HepG2 (cell line): Measurements from ENCODE around the gene RUVBL2. TPM values are rescaled to one million over a fixed set of nuclear protein-coding genes. Genes with fewer than 3 reads are reported as not detected.

Experiments used
- ATAC-seq: fragments of 200-7000 bp; cut with Tn5 transposase; 3 replicates; pipeline ENCODE4 v1.9.1; 2020; ENCODE audit warnings: mild to moderate bottlenecking, moderate library complexity
- BruUV-seq: library from RNA; stranded (reverse); fragments of 400-500 nt; replicated peaks from 2 replicates; lab custom pipeline; 2021; lab: Mats Ljungman, UMichigan
- CTCF ChIA-PET: fragments of 300-600 bp; formaldehyde crosslinking; extraction: SDS; loops from one replicate; lab custom pipeline; 2021; ENCODE audit warnings: low total read pairs, inconsistent platforms, low intra/inter-chr PET ratio; lab: Yijun Ruan, JAX
- POLR2A ChIA-PET: fragments of 350-600 bp; sonication (Branson Sonifier 250); formaldehyde crosslinking; loops from one replicate; lab custom pipeline; 2020; ENCODE audit warnings: antibody characterized with exemption, inconsistent platforms; lab: Yijun Ruan, JAX
- DNase-seq: peaks from one replicate; pipeline ENCODE4 v3.0.0-alpha.2; 2015; ENCODE audit warnings: low spot score
- FAIRE-seq: peaks from 3 replicates; lab custom pipeline; 2011; peaks lifted over from hg19 to GRCh38; lab: Jason Lieb, UNC
- H2AFZ ChIP-seq: one replicate; pipeline ENCODE4 v1.6.1; 2011; ENCODE audit warnings: low read length, inconsistent platforms
- H3K27ac ChIP-seq: fragments of 300-600 bp; 3 replicates; pipeline ENCODE4 v1.8.0; 2011; ENCODE audit warnings: mixed run types, mild to moderate bottlenecking, mixed read lengths, low read length, inconsistent platforms; ENCODE audit not compliant: insufficient read depth; ENCODE audit errors: extremely low read length
- H3K27me3 ChIP-seq, 2 experiments: fragments of 200-600 bp in 1 of 2; 2 replicates in 1 of 2; 3 replicates in 1 of 2; pipeline versions ENCODE4 v1.6.0 to v1.8.0; 2011; ENCODE audit warnings: low read length in 2 of 2, mild to moderate bottlenecking in 2 of 2, moderate library complexity in 2 of 2, inconsistent platforms in 1 of 2; ENCODE audit not compliant: insufficient read depth in 2 of 2, control insufficient read depth in 1 of 2
- H3K36me3 ChIP-seq, 2 experiments: fragments of 200-600 bp in 1 of 2; replicated peaks in 1 of 2; 2 replicates in 1 of 2; 3 replicates in 1 of 2; pipeline versions ENCODE4 v1.5.1 to v1.8.0; 2011; ENCODE audit warnings: low read length in 2 of 2, inconsistent platforms in 1 of 2; ENCODE audit not compliant: insufficient read depth in 2 of 2, control insufficient read depth in 1 of 2
- H3K4me1 ChIP-seq: 2 replicates; pipeline ENCODE4 v1.5.1; 2012; ENCODE audit warnings: low read length, inconsistent platforms; ENCODE audit not compliant: insufficient read depth
- H3K4me2 ChIP-seq: 2 replicates; pipeline ENCODE4 v1.6.0; 2011; ENCODE audit warnings: low read depth, low read length, inconsistent platforms
- H3K4me3 ChIP-seq, 3 experiments: fragments of 200-600 bp in 1 of 3; sonication (generic), shearing (Covaris generic) in 1 of 3; replicated peaks in 1 of 3; 2 replicates each; pipeline ENCODE4 v1.5.1; 2011 to 2016; ENCODE audit warnings: low read length in 3 of 3, inconsistent platforms in 2 of 3, low read depth in 2 of 3, mild to moderate bottlenecking in 2 of 3, control low read depth in 1 of 3, mixed read lengths in 1 of 3; ENCODE audit not compliant: insufficient read depth in 1 of 3
- H3K79me2 ChIP-seq: one replicate; pipeline ENCODE4 v1.6.1; 2011; ENCODE audit warnings: low read length, inconsistent platforms; ENCODE audit not compliant: insufficient read depth
- H3K9ac ChIP-seq: 2 replicates; pipeline ENCODE4 v1.6.0; 2011; ENCODE audit warnings: mild to moderate bottlenecking, low read depth, low read length, inconsistent platforms; ENCODE audit not compliant: insufficient read depth
- H3K9me3 ChIP-seq: 2 replicates; pipeline ENCODE4 v1.5.1; 2012; ENCODE audit warnings: mild to moderate bottlenecking, low read length
- H4K20me1 ChIP-seq: 2 replicates; pipeline ENCODE4 v1.6.0; 2011; ENCODE audit warnings: inconsistent platforms, mild to moderate bottlenecking, low read length, moderate library complexity; ENCODE audit not compliant: insufficient read depth
- FOXP1 ChIP-seq, 2 experiments: fragments of 450-650 bp in 1 of 2; IDR thresholded peaks; 2 replicates each; pipeline ENCODE4 v1.6.1; 2017 to 2018; ENCODE audit warnings: antibody characterized with exemption in 1 of 2
- IRX3 ChIP-seq: sonication (generic); formaldehyde crosslinking; IDR thresholded peaks from 2 replicates; pipeline ENCODE4 v1.8.1; 2023; ENCODE audit warnings: mild to moderate bottlenecking, low read depth, missing genetic modification reagents, borderline replicate concordance
- JUND ChIP-seq: sonication (generic); formaldehyde crosslinking; IDR thresholded peaks from 2 replicates; pipeline ENCODE4 v1.8.0; 2022; ENCODE audit warnings: mild to moderate bottlenecking, missing genetic modification reagents
- MZF1 ChIP-seq: sonication (generic); formaldehyde crosslinking; IDR thresholded peaks from 2 replicates; pipeline ENCODE4 v1.8.1; 2023; ENCODE audit warnings: mild to moderate bottlenecking, missing genetic modification reagents, borderline replicate concordance
- SATB2 ChIP-seq: sonication (generic); formaldehyde crosslinking; IDR thresholded peaks from 2 replicates; pipeline ENCODE4 v1.5.0; 2020; ENCODE audit warnings: missing genetic modification reagents
- THAP11 ChIP-seq: IDR thresholded peaks from 2 replicates; pipeline ENCODE4 v1.6.1; 2016; ENCODE audit warnings: missing biosample characterization, missing genetic modification reagents
- U2AF2 ChIP-seq: fragments of 200-400 bp; formaldehyde crosslinking; IDR thresholded peaks from 2 replicates; pipeline ENCODE4 v1.6.1; 2017; ENCODE audit warnings: low read depth, mild to moderate bottlenecking, low read length
- ZFAT ChIP-seq: sonication (generic); formaldehyde crosslinking; conservative IDR thresholded peaks from 2 replicates; pipeline ENCODE4 v1.8.1; 2023; ENCODE audit warnings: missing genetic modification reagents, inconsistent platforms
- ZMYM2 ChIP-seq: sonication (generic); formaldehyde crosslinking; IDR thresholded peaks from 2 replicates; pipeline ENCODE4 v1.8.0; 2022; ENCODE audit warnings: mild to moderate bottlenecking, missing genetic modification reagents
- ZNF367 ChIP-seq: sonication (generic); formaldehyde crosslinking; IDR thresholded peaks from 2 replicates; pipeline ENCODE4 v1.4.0; 2020; ENCODE audit warnings: missing genetic modification reagents, borderline replicate concordance
- ZNF432 ChIP-seq: sonication (generic); formaldehyde crosslinking; IDR thresholded peaks from 2 replicates; pipeline ENCODE4 v1.5.0; 2020; ENCODE audit warnings: missing genetic modification reagents, mild to moderate bottlenecking, borderline replicate concordance
- ZNF7 ChIP-seq: IDR thresholded peaks from 2 replicates; pipeline ENCODE4 v1.6.1; 2016; ENCODE audit warnings: missing biosample characterization, missing genetic modification reagents
- WGBS: methylation state at CpG from one replicate; pipeline ENCODE4 v1.1.6; 2017; ENCODE audit warnings: low lambda C conversion rate; 5-methylcytosine and 5-hydroxymethylcytosine counted together
- in situ Hi-C: cut with HindIII; loops from 2 replicates; pipeline ENCODE4 v1.10.0; 2017; ENCODE audit warnings: low pct_unique_long_range_greater_than_20kb; ENCODE audit not compliant: extremely low pct_ligation_motif_present
- intact Hi-C: fragments of 100-400 bp; cut with micrococcal nuclease; formaldehyde crosslinking; loops from one replicate; pipeline ENCODE4 v1.10.0; 2022; ENCODE audit not compliant: unreplicated experiment
- polyA plus RNA-seq, 8 experiments: library from polyadenylated mRNA; depleted of rRNA in 3 of 8; stranded (reverse) in 7 of 8; unstranded in 1 of 8; fragments of >200 nt; fragmentation: Illumina TruSeq in 4 of 8; extraction: Trizol in 4 of 8; gene quantifications; 2 replicates each; pipeline versions ENCODE4 v1.2.1 to v1.2.3, GENCODE V29; 2011 to 2016; ENCODE audit warnings: low read depth in 4 of 8, missing spikeins in 1 of 8, mixed read lengths in 1 of 8; ENCODE audit not compliant: insufficient read depth in 1 of 8
- total RNA-seq, 5 experiments: library from RNA; depleted of rRNA; stranded (reverse); fragments of >200 nt; fragmentation: Illumina TruSeq; extraction: Trizol; gene quantifications; 2 replicates each; pipeline ENCODE4 v1.2.3, GENCODE V29; 2016; ENCODE audit warnings: low read depth in 1 of 5
- TF ChIP-seq, protein P1 (sequence below): sonication (generic); formaldehyde crosslinking; IDR thresholded peaks from 2 replicates; pipeline ENCODE4 v1.4.0; 2020; ENCODE audit warnings: missing genetic modification reagents, mild to moderate bottlenecking, borderline replicate concordance
- TF ChIP-seq, protein P2 (sequence below): sonication (generic); formaldehyde crosslinking; IDR thresholded peaks from 2 replicates; pipeline ENCODE4 v1.5.1; 2020; ENCODE audit warnings: missing genetic modification reagents, mild to moderate bottlenecking, borderline replicate concordance
- TF ChIP-seq, protein P3 (sequence below): sonication (generic); formaldehyde crosslinking; IDR thresholded peaks from 2 replicates; pipeline ENCODE4 v1.4.0; 2020; ENCODE audit warnings: missing genetic modification reagents
- TF ChIP-seq, protein P4 (sequence below): sonication (generic); formaldehyde crosslinking; IDR thresholded peaks from 2 replicates; pipeline ENCODE4 v1.4.0; 2020; ENCODE audit warnings: missing genetic modification reagents
- TF ChIP-seq, protein P5 (sequence below): fragments of 450-650 bp; IDR thresholded peaks from 2 replicates; pipeline ENCODE4 v1.6.1; 2016

The RUVBL2 gene
- total and polyA plus RNA-seq, 2 of the 13 experiments (the other 11 are each of a cell fraction or from before 2014, with no cell fraction given), result 120 to 122 TPM

DNA sequence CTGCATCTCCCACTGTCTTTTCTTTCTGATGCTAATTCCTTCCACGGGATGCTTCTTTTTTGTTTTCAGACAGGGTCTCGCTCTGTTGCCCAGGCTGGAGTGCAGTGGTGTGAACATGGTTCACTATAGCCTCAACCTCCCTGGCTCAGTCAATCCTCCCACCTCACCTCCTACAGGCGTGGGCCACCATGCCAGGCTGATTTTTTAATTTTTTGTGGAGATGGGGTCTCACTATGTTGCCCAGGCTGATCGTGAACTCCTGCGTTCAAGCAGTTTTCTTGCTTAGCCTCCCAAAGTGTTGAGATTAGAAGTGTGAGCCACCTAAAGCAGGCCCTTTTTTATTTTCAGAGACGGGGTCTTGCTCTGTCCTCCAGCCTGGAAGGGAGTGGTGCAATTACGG, 5.4 kb upstream of the RUVBL2 start:
- Histone ChIP-seq H3K4me1 (peaks cover 23% of the 10 kb centered on the region), H3K9ac (no peak overlapping the region), H2AFZ (no peak overlapping the region), H3K4me2 (no peak overlapping the region), H3K4me3 (no peak overlapping the region), H3K27me3 (no peaks in the 10 kb centered on the region; a peak in 1 of 5 replicates), H3K36me3 (peaks cover 13 to 40% of the 10 kb centered on the region in 2 experiments; a peak in 4 of 5 replicates), H4K20me1 (no peaks in the 10 kb centered on the region), H3K27ac (no peak overlapping the region), H3K9me3 (no peaks in the 10 kb centered on the region), H3K79me2 (peaks cover 28% of the 10 kb centered on the region)
- no peak for ATAC-seq
- in situ Hi-C loops (no loop called here), intact Hi-C loops (no loop called here)
- no peak for FAIRE-seq
- ChIA-PET POLR2A (no interaction called here), CTCF (no interaction called here)
- no peak for DNase-seq
- WGBS, result 95% methylated on average over 7 of the region's 7 CpGs
- no TSS peak for BruUV-seq
- TF ChIP-seq, protein P1, sequence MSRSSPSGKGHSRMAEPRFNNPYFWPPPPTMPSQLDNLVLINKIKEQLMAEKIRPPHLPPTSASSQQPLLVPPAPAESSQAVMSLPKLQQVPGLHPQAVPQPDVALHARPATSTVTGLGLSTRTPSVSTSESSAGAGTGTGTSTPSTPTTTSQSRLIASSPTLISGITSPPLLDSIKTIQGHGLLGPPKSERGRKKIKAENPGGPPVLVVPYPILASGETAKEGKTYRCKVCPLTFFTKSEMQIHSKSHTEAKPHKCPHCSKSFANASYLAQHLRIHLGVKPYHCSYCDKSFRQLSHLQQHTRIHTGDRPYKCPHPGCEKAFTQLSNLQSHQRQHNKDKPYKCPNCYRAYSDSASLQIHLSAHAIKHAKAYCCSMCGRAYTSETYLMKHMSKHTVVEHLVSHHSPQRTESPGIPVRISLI (CRISPR knock-in tag), result no peak
- TF ChIP-seq ZNF367 (CRISPR knock-in tag), result no peak
- TF ChIP-seq, protein P2, sequence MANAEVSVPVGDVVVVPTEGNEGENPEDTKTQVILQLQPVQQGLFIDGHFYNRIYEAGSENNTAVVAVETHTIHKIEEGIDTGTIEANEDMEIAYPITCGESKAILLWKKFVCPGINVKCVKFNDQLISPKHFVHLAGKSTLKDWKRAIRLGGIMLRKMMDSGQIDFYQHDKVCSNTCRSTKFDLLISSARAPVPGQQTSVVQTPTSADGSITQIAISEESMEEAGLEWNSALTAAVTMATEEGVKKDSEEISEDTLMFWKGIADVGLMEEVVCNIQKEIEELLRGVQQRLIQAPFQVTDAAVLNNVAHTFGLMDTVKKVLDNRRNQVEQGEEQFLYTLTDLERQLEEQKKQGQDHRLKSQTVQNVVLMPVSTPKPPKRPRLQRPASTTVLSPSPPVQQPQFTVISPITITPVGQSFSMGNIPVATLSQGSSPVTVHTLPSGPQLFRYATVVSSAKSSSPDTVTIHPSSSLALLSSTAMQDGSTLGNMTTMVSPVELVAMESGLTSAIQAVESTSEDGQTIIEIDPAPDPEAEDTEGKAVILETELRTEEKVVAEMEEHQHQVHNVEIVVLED (CRISPR knock-in tag), result no peak
- TF ChIP-seq MZF1 (CRISPR knock-in tag), result no peak
- TF ChIP-seq IRX3 (CRISPR knock-in tag), result no peak
- no peak for TF ChIP-seq ZFAT (CRISPR knock-in tag)
- TF ChIP-seq JUND (CRISPR knock-in tag), result no peak
- no peak for TF ChIP-seq FOXP1 (IDR thresholded peaks at IDR 0.05)
- no peak for TF ChIP-seq FOXP1 (CRISPR knock-in tag; IDR thresholded peaks at IDR 0.05)
- TF ChIP-seq, protein P3, sequence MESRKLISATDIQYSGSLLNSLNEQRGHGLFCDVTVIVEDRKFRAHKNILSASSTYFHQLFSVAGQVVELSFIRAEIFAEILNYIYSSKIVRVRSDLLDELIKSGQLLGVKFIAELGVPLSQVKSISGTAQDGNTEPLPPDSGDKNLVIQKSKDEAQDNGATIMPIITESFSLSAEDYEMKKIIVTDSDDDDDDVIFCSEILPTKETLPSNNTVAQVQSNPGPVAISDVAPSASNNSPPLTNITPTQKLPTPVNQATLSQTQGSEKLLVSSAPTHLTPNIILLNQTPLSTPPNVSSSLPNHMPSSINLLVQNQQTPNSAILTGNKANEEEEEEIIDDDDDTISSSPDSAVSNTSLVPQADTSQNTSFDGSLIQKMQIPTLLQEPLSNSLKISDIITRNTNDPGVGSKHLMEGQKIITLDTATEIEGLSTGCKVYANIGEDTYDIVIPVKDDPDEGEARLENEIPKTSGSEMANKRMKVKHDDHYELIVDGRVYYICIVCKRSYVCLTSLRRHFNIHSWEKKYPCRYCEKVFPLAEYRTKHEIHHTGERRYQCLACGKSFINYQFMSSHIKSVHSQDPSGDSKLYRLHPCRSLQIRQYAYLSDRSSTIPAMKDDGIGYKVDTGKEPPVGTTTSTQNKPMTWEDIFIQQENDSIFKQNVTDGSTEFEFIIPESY (CRISPR knock-in tag), result no peak
- TF ChIP-seq ZMYM2 (CRISPR knock-in tag), result no peak
- TF ChIP-seq U2AF2, result no peak
- no peak for TF ChIP-seq ZNF432 (CRISPR knock-in tag)
- no peak for TF ChIP-seq ZNF7
- no peak for TF ChIP-seq THAP11 (CRISPR knock-in tag)
- TF ChIP-seq, protein P4, sequence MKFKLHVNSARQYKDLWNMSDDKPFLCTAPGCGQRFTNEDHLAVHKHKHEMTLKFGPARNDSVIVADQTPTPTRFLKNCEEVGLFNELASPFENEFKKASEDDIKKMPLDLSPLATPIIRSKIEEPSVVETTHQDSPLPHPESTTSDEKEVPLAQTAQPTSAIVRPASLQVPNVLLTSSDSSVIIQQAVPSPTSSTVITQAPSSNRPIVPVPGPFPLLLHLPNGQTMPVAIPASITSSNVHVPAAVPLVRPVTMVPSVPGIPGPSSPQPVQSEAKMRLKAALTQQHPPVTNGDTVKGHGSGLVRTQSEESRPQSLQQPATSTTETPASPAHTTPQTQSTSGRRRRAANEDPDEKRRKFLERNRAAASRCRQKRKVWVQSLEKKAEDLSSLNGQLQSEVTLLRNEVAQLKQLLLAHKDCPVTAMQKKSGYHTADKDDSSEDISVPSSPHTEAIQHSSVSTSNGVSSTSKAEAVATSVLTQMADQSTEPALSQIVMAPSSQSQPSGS, result no peak
- no peak for TF ChIP-seq SATB2 (CRISPR knock-in tag)
- TF ChIP-seq, protein P5, sequence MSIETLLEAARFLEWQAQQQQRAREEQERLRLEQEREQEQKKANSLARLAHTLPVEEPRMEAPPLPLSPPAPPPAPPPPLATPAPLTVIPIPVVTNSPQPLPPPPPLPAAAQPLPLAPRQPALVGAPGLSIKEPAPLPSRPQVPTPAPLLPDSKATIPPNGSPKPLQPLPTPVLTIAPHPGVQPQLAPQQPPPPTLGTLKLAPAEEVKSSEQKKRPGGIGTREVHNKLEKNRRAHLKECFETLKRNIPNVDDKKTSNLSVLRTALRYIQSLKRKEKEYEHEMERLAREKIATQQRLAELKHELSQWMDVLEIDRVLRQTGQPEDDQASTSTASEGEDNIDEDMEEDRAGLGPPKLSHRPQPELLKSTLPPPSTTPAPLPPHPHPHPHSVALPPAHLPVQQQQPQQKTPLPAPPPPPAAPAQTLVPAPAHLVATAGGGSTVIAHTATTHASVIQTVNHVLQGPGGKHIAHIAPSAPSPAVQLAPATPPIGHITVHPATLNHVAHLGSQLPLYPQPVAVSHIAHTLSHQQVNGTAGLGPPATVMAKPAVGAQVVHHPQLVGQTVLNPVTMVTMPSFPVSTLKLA, result no peak
